ENCODE results near the gene ASB4. TPM values are rescaled to one million over a fixed set of nuclear protein-coding genes. Genes with fewer than 3 reads are reported as not detected.

ASB4 gene
- total RNA-seq, 2 donors from 2014 or later: 0.57 TPM; not detected in 1

DNA sequence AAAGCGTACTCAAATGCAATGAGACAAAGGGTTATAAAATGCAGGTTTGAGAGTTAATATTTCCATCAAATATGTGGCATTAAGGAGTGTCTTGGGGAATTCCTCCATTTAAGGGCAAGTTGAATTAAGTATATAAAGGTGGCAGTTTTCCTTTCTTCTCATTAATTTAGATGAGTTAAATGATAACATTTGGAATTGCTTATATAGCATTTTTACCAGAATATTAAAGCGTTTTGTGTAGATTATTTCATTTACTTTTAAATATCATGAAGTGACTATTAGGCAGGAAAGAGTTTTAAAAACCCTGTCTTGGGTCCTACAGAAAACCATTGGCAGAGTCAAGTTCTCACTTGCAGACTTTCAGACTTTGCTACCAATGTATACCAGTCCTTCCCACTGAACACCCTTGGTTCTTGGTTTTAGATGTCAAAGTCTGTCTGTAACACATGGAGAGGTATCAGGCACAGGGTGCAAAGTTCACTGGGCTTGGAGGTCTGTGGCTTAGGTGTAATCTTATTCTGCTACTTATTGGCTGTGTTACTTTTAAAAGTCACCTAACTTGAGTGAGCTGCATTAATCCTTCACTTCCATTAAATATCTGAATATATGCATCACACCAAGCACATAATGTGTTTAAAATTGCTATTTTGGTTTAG lies 51.0 kb downstream of the ASB4 start:
- intact Hi-C loops (cut with DNase I): no loop called here
- no peaks in the 10 kb centered on the region for H3K36me3 ChIP-seq
- H3K4me1 ChIP-seq (replicated peaks): no peaks in the 10 kb centered on the region
- 88% methylated on average over 2 of the region's 2 CpGs for WGBS
- no peaks in the 10 kb centered on the region for H3K9me3 ChIP-seq
- H3K4me3 ChIP-seq: no peak overlapping the region
- no peak overlapping the region for H3K27ac ChIP-seq
- no peaks in the 10 kb centered on the region for H3K27me3 ChIP-seq (replicated peaks; ENCODE audit: insufficient read depth)
- no peak for DNase-seq (ENCODE audit: low spot score)
- TF ChIP-seq POLR2AphosphoS5 (IDR thresholded peaks at IDR 0.05) (no peak), POLR2A (IDR thresholded peaks at IDR 0.05) (no peak)
- TF ChIP-seq, protein P1, sequence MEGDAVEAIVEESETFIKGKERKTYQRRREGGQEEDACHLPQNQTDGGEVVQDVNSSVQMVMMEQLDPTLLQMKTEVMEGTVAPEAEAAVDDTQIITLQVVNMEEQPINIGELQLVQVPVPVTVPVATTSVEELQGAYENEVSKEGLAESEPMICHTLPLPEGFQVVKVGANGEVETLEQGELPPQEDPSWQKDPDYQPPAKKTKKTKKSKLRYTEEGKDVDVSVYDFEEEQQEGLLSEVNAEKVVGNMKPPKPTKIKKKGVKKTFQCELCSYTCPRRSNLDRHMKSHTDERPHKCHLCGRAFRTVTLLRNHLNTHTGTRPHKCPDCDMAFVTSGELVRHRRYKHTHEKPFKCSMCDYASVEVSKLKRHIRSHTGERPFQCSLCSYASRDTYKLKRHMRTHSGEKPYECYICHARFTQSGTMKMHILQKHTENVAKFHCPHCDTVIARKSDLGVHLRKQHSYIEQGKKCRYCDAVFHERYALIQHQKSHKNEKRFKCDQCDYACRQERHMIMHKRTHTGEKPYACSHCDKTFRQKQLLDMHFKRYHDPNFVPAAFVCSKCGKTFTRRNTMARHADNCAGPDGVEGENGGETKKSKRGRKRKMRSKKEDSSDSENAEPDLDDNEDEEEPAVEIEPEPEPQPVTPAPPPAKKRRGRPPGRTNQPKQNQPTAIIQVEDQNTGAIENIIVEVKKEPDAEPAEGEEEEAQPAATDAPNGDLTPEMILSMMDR (IDR thresholded peaks at IDR 0.05): no peak

DNA sequence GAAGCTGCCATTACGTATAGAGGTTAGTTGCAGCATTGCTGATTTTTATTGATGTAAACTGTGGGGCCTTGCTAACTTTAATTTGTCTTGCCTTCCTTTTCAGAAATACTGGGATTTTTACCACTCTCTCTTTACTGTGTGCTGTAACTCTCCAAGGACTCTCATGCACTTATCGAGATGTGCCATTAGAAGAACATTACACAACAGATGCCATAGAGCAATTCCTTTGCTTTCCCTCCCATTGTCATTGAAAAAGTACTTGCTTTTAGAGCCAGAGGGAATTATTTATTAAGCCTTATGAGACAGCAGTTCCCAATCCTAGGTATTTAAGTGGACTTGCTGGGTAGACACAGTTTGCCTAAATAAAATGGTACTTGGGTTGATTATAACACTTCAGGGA lies 51.7 kb downstream of the ASB4 start:
- H3K36me3 ChIP-seq: no peaks in the 10 kb centered on the region
- intact Hi-C loops (cut with DNase I): no loop called here
- H3K4me1 ChIP-seq (replicated peaks): no peaks in the 10 kb centered on the region
- TF ChIP-seq POLR2AphosphoS5 (IDR thresholded peaks at IDR 0.05) (no peak), POLR2A (IDR thresholded peaks at IDR 0.05) (no peak)
- DNase-seq (ENCODE audit: low spot score): no peak
- H3K27me3 ChIP-seq (replicated peaks; ENCODE audit: insufficient read depth): no peaks in the 10 kb centered on the region
- no peak overlapping the region for H3K27ac ChIP-seq
- 98% methylated on average over 2 of the region's 2 CpGs for WGBS
- no peak overlapping the region for H3K4me3 ChIP-seq
- no peaks in the 10 kb centered on the region for H3K9me3 ChIP-seq

DNA sequence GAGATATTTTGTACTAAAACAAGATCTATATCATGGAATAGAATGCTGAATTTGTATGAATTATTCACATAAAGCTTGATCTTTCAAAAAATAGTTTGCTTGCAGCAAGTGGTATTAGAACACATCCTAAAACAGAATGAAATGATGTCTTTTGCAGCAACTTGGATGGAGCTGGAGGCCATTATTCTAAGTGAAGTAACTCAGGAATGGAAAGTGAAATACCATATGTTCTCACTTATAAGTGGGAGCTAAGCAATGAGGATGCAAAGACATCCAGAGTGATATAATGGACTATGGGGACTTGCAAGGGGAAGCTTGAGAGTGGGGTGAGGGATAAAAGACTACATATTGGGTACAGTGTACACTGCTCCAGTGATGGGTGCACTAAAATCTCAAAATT lies 53.7 kb downstream of the ASB4 start:
- DNase-seq (ENCODE audit: low spot score): no peak
- no peak for TF ChIP-seq POLR2AphosphoS5 (IDR thresholded peaks at IDR 0.05)
- TF ChIP-seq POLR2A (IDR thresholded peaks at IDR 0.05): no peak
- TF ChIP-seq, protein P1 (IDR thresholded peaks at IDR 0.05): no peak
- H3K27ac ChIP-seq: no peak overlapping the region
- H3K4me1 ChIP-seq (replicated peaks): no peaks in the 10 kb centered on the region
- no peak overlapping the region for H3K4me3 ChIP-seq
- no peaks in the 10 kb centered on the region for H3K36me3 ChIP-seq
- no peaks in the 10 kb centered on the region for H3K27me3 ChIP-seq (replicated peaks; ENCODE audit: insufficient read depth)
- no peaks in the 10 kb centered on the region for H3K9me3 ChIP-seq
- intact Hi-C loops (cut with DNase I): no loop called here

DNA sequence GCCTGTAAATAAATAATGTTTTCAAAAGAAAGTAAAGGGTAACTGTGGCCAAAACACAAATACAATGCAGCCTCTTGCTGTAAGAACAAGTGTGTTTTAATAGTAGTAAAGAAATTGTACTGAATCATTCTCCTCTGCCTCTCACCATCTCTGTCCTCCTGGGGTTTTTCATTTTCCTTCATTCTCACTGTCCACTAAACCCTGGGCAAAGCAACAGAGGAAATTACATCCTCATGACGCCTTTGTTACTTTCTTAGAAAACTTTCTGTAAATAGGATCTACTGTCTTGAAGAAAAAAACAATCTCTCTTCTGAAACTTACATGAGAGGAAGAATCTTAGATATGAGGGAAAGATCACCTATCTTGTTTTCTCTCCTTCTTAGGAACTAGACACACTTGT lies 54.6 kb downstream of the ASB4 start:
- H3K4me3 ChIP-seq: no peak overlapping the region
- H3K36me3 ChIP-seq: no peaks in the 10 kb centered on the region
- no peaks in the 10 kb centered on the region for H3K9me3 ChIP-seq
- TF ChIP-seq, protein P1 (IDR thresholded peaks at IDR 0.05): no peak
- no peak for TF ChIP-seq POLR2A (IDR thresholded peaks at IDR 0.05)
- no peak for TF ChIP-seq POLR2AphosphoS5 (IDR thresholded peaks at IDR 0.05)
- no peaks in the 10 kb centered on the region for H3K27me3 ChIP-seq (replicated peaks; ENCODE audit: insufficient read depth)
- intact Hi-C loops (cut with DNase I): no loop called here
- H3K27ac ChIP-seq: no peak overlapping the region
- WGBS: 57% methylated on average over 1 of the region's 1 CpG
- peaks cover under 1% of the 10 kb centered on the region for H3K4me1 ChIP-seq (replicated peaks)
- no peak for DNase-seq (ENCODE audit: low spot score)

DNA sequence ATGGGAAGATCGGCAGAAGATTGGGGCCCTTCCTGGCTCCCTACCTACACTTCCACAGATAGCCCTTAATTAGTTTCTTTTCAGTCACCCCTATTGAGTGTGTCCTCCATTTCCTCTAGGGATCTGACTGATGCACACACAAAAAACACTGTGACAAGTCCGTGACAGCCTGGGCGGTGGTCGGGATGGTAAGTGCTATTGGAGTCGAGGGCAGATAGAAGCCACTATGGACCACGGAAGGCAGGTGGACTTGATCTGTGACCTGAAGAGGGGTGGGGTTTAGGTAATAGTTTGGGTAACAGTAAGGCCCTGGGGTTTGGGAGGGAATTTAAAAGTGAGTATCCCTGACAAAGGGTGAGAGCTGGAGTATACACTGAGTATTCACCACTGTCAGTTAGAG lies 57.6 kb downstream of the ASB4 start:
- no peak overlapping the region for H3K4me3 ChIP-seq

More for the DNA sequence above, 57.6 kb downstream of the ASB4 start:
- Histone ChIP-seq H3K4me1 (replicated peaks) (peaks cover 11% of the 10 kb centered on the region), H3K27me3 (replicated peaks; ENCODE audit: insufficient read depth) (no peaks in the 10 kb centered on the region), H3K9me3 (no peaks in the 10 kb centered on the region), H3K27ac (no peak overlapping the region), H3K36me3 (no peaks in the 10 kb centered on the region)
- intact Hi-C loops (cut with DNase I): no loop called here
- TF ChIP-seq, protein P1 (IDR thresholded peaks at IDR 0.05): no peak
- TF ChIP-seq POLR2AphosphoS5 (IDR thresholded peaks at IDR 0.05) (no peak), POLR2A (IDR thresholded peaks at IDR 0.05) (no peak)
- no peak for DNase-seq (ENCODE audit: low spot score)
- 95% methylated on average over 6 of the region's 6 CpGs for WGBS

Data from prostate gland (tissue), 2 donors.